NB4 (cell line): Measurements from ENCODE around the gene IFNA5.
A peak's percentile ranks its signal among the peaks of the same experiment; 100 is the strongest.

Source experiments
- DNase-seq: peaks from one replicate; pipeline ENCODE4 v3.0.0; 2010; ENCODE audit warnings: low read depth
- H3K4me3 ChIP-seq: one replicate; pipeline ENCODE4 v1.5.1; 2011; ENCODE audit warnings: mild to moderate bottlenecking, low read depth, low read length, moderate library complexity
- MYC ChIP-seq: IDR thresholded peaks from 2 replicates; pipeline ENCODE4 v1.6.1; 2011; ENCODE audit warnings: low read depth, low read length
- POLR2A ChIP-seq: IDR thresholded peaks from 2 replicates; pipeline ENCODE4 v1.6.1; 2011; ENCODE audit warnings: mild to moderate bottlenecking; ENCODE audit not compliant: insufficient read length; ENCODE audit errors: extremely low read depth
- TF ChIP-seq, protein P1 (sequence below): IDR thresholded peaks from 2 replicates; pipeline ENCODE4 v1.6.1; 2011; ENCODE audit warnings: low read depth, low read length
- TF ChIP-seq, protein P2 (sequence below): IDR thresholded peaks from one replicate; pipeline ENCODE4 v1.5.1; 2012; ENCODE audit warnings: low read depth, low read length

The IFNA5 gene

DNA sequence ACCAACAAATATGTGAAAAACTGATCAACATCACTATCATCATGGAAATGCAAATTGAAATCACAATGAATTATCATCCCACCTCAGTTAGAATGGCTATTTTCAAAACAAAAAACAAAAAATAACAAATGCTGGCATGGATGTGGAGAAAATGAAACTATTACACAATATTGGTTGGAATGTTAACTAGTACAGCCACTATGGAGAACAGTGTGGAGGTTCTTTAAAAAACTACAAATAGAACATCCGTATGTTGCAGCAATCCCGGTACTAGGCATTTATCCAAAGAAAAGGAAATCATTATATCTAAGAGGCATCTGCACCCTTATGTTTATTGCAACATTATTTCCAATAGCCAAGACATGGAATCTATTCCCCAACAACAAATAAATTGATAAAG is 9.0 kb upstream of the IFNA5 start:
- DNase-seq, result no peak
- TF ChIP-seq, protein P1, sequence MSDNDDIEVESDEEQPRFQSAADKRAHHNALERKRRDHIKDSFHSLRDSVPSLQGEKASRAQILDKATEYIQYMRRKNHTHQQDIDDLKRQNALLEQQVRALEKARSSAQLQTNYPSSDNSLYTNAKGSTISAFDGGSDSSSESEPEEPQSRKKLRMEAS, result no peak
- TF ChIP-seq, protein P2, sequence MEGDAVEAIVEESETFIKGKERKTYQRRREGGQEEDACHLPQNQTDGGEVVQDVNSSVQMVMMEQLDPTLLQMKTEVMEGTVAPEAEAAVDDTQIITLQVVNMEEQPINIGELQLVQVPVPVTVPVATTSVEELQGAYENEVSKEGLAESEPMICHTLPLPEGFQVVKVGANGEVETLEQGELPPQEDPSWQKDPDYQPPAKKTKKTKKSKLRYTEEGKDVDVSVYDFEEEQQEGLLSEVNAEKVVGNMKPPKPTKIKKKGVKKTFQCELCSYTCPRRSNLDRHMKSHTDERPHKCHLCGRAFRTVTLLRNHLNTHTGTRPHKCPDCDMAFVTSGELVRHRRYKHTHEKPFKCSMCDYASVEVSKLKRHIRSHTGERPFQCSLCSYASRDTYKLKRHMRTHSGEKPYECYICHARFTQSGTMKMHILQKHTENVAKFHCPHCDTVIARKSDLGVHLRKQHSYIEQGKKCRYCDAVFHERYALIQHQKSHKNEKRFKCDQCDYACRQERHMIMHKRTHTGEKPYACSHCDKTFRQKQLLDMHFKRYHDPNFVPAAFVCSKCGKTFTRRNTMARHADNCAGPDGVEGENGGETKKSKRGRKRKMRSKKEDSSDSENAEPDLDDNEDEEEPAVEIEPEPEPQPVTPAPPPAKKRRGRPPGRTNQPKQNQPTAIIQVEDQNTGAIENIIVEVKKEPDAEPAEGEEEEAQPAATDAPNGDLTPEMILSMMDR, result no peak
- no peak for TF ChIP-seq MYC
- no peak for TF ChIP-seq POLR2A
- no peak overlapping the region for H3K4me3 ChIP-seq

DNA sequence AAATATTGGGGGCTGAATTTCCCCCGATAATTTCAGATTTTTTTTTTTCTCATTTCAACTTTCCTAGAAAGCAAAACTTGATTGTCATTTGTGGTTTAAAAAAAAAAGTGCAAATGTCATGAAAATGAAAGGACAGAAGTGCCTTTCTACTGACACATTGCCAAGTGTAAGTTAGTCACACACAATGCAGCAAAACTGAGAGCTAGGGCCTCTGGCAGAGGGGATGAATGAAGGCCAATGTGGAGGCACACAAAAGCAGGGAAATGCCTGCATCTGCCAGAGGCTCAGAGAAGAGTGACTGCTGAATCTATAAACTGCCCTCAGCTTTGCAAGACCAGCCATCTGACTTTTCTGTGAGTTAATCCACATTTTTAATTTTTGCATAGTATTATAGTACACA is 6.8 kb upstream of the IFNA5 start:
- TF ChIP-seq, protein P2, result no peak
- no peak overlapping the region for H3K4me3 ChIP-seq
- DNase-seq, result no peak

DNA sequence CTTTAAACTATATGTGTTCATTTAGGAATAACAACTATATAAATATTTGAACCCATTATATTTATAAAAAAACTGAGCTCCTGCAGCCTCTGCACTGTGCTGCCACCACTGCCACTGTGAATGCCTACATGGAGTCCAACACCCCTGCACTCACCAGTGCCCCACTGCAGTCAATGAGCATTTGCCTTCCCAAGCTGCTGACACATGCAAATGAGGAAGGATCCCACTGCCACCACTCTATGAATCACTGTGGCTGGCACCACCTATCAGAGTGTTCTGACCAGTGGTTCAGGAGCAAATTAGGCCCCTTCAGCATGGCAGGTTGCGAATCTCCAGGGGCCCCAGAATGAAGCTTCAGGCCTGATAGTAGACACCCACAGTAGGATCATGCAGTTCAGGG is 9.1 kb downstream of the IFNA5 start:
- DNase-seq, result peak; percentile 51
- no peak overlapping the region for H3K4me3 ChIP-seq
- no peak for TF ChIP-seq POLR2A
- TF ChIP-seq, protein P1, result no peak
- no peak for TF ChIP-seq MYC
- TF ChIP-seq, protein P2, result no peak

DNA sequence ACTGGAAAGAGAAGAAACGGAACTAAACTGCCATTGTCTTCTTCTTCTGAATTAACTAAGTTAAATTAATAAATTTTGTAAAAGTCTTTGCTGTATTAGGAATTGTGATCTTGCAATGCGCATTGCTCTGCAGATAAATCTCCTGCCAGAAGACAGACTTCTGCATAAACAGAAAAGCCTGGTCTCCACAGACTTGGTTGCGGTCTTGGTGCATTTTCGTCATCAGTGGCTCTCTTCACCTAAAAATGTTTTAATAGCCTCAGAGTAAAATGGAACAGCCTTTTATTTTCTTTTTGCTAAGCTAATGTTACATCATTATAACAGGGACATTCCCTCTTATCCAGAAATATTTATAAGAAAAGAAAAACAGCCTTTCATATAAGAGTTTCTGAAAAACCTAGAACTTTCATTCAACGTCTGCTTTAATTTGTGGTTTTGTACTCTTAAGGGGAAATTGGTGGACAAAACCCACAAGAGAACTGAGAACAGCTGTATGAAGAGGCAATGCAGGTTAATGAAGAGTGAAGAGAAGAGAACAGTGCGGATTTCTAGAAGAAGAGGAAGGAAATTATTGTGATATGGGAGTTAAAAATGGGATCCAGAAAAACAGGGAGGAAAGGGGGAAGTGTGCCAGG is 10.1 kb downstream of the IFNA5 start:
- H3K4me3 ChIP-seq, result no peak overlapping the region
- DNase-seq, result peak; percentile 74

DNA sequence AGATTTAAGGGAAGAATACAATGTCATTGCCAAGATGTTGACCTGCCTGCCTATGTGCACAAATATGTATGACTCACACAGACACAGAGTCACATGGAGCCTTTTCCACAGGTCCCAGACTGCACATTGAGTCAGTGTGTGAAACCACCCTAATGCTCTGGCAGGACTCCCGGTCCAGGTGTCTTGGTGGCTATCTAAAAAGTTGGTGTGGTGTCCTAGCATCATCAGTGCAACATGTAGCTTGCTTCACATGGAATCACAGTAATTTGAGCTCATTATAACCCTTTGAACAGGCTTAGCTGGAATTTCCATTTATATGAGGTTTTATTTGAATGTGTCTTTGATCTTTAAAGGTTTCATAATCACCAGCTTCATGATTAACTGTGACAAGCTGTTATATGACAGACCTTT is 10.7 kb downstream of the IFNA5 start:
- DNase-seq, result peak; percentile 50
- TF ChIP-seq, protein P2, result no peak
- no peak for TF ChIP-seq POLR2A
- TF ChIP-seq, protein P1, result no peak
- no peak for TF ChIP-seq MYC
- no peak overlapping the region for H3K4me3 ChIP-seq

More for the DNA sequence above, 10.1 kb downstream of the IFNA5 start:
- no peak for TF ChIP-seq POLR2A
- no peak for TF ChIP-seq MYC
- TF ChIP-seq, protein P2, result no peak
- TF ChIP-seq, protein P1, result no peak

DNA sequence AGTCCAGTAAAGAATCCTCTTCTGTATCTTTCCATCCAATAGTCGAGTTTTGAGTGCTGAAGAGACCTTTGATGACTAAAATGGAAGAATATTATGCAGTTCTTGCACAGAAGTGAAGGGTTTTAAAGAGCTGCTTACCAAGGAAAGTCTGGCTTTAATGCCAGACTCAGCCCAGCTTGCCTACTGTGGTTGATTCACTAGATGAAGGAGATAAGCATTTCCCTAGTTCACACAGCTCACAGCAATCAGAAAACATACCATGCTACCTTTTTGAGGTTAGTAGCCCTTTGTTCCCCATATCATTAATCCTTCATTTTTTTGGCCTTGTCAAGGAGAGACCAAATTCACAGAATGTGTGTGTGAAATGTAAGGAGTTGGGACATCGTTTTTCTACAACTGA is 15.3 kb downstream of the IFNA5 start:
- DNase-seq, result no peak
- TF ChIP-seq, protein P1, result no peak
- TF ChIP-seq, protein P2, result no peak
- TF ChIP-seq MYC (no peak), POLR2A (no peak)
- no peak overlapping the region for H3K4me3 ChIP-seq
